ENCODE results near the gene PLAA. TPM values are rescaled to one million over a fixed set of nuclear protein-coding genes. Genes with fewer than 3 reads are reported as not detected.
A peak's percentile ranks its signal among the peaks of the same experiment; 100 is the strongest.

PLAA gene
- total RNA-seq, 1 donor from 2014 or later = 41.3 TPM

DNA sequence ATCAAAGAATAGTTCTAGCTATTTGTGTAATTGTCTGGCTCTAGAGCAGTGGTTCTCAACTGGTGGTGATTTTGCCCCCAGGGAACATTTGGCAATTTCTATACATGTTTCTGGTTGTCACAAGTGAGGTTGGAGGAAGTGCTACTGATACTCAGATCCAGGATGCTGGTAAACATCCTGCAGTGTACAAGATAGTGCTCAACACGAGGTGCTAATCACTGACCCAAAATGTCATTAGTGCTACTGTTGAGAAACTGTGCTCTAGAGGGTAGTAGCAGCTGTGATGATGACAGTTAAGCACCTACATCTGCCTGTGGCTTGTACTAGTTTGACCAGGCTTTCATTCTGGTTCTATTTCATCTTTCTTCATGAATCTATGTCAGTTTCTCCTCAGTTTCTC is 36.3 kb upstream of the PLAA start:
- Mint-ChIP-seq H3K27ac (ENCODE audit: unreplicated experiment) (no peak overlapping the region), H3K27me3 (ENCODE audit: low read depth, unreplicated experiment) (no peaks in the 10 kb centered on the region), H3K4me1 (ENCODE audit: low read depth, unreplicated experiment) (no peaks in the 10 kb centered on the region), H3K9me3 (ENCODE audit: unreplicated experiment) (no peaks in the 10 kb centered on the region), H3K36me3 (ENCODE audit: low read depth, unreplicated experiment) (peaks cover 6% of the 10 kb centered on the region), H3K4me3 (ENCODE audit: unreplicated experiment) (no peak overlapping the region)
- no peaks in the 10 kb centered on the region for H4K20me1 ChIP-seq (ENCODE audit: insufficient read depth, low read length)
- peaks cover 4% of the 10 kb centered on the region for H3K36me3 ChIP-seq (ENCODE audit: insufficient read depth, low read length)
- no peak overlapping the region for H3K9ac ChIP-seq (ENCODE audit: low read length)
- DNase-seq (ENCODE audit: low read depth) (no peak), FAIRE-seq (no peak)
- H3K27ac ChIP-seq (ENCODE audit: low read depth, low read length) = no peak overlapping the region
- no peak overlapping the region for H2AFZ ChIP-seq (ENCODE audit: low read depth, low read length)
- no peak overlapping the region for H3K4me3 ChIP-seq (ENCODE audit: insufficient read depth, low read depth, low read length)
- no peaks in the 10 kb centered on the region for H3K9me3 ChIP-seq (ENCODE audit: insufficient read depth, low read depth, low read length)
- H3K79me2 ChIP-seq (ENCODE audit: insufficient read depth, low read length) = no peaks in the 10 kb centered on the region
- TF ChIP-seq CTCF (IDR thresholded peaks at IDR 0.05; ENCODE audit: insufficient read depth, low read depth, low read length) = no peak
- TF ChIP-seq EZH2 (IDR thresholded peaks at IDR 0.05; ENCODE audit: insufficient read depth, low read length) = no peak
- no peak overlapping the region for H3K4me2 ChIP-seq (ENCODE audit: low read length)
- H3K4me1 ChIP-seq (ENCODE audit: insufficient read depth, low read length) = no peaks in the 10 kb centered on the region
- no peaks in the 10 kb centered on the region for H3K27me3 ChIP-seq (ENCODE audit: insufficient read depth, low read length)

DNA sequence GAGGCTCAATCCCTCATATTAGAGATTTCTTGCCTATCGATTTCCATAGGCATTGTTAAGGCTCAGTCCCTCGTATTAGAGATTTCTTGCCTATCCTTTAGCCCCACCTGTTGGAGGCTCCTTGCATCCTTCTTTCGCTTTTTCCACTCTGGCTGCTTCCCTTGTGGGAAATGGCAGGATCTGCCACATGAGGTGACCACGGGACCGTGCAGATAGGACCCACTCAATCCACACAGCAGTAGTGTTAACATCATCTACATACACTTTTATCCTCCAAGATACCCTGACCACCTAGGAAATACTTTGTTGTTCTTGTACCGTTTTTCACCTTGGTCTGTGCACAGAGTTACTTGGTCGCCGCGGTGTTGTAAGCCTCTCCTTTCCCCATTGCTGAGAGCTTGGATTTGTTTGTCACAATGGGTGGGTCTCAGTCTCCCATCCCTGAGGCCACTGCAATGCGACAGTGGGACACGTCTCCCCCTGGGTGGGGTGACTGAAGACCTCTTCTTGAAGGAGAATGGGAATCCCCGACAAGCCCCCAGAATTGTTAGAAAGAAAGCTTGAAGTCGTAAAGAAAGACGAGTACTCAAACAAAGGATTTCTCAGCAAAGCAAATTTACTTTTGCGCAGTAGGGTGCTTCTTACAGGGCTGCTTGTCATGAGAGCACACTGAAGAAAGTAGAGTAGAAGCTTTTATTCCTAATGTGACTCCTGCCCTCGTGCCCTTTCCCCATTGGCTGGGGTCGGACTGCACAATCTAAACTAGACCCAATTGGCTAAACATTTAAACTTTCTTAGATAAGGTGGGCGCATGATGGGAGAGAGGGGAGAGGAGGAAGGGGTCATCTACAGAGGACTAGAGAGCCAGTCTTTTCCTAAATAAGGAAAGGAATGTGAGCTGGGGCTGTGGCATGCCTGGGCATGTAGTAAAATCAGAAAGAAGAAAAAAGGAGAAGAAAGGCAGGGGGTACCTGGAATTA is 29.0 kb upstream of the PLAA start:
- H3K9me3 ChIP-seq (ENCODE audit: insufficient read depth, low read depth, low read length) = no peaks in the 10 kb centered on the region
- H3K27ac Mint-ChIP-seq (ENCODE audit: unreplicated experiment) = peak overlapping the region; percentile 99
- no peak overlapping the region for H3K4me2 ChIP-seq (ENCODE audit: low read length)
- H3K4me3 ChIP-seq (ENCODE audit: insufficient read depth, low read depth, low read length) = no peak overlapping the region
- H4K20me1 ChIP-seq (ENCODE audit: insufficient read depth, low read length) = no peaks in the 10 kb centered on the region
- peaks cover 13% of the 10 kb centered on the region for H3K36me3 Mint-ChIP-seq (ENCODE audit: low read depth, unreplicated experiment)
- no peaks in the 10 kb centered on the region for H3K79me2 ChIP-seq (ENCODE audit: insufficient read depth, low read length)
- DNase-seq (ENCODE audit: low read depth) (peak; percentile 14), FAIRE-seq (no peak)
- peaks cover 2% of the 10 kb centered on the region for H3K9me3 Mint-ChIP-seq (ENCODE audit: unreplicated experiment)
- H3K9ac ChIP-seq (ENCODE audit: low read length) = no peak overlapping the region
- peaks cover 14% of the 10 kb centered on the region for H3K4me1 Mint-ChIP-seq (ENCODE audit: low read depth, unreplicated experiment)
- H3K27me3 Mint-ChIP-seq (ENCODE audit: low read depth, unreplicated experiment) = no peaks in the 10 kb centered on the region
- TF ChIP-seq CTCF (IDR thresholded peaks at IDR 0.05; ENCODE audit: insufficient read depth, low read depth, low read length) (peak; percentile 47), EZH2 (IDR thresholded peaks at IDR 0.05; ENCODE audit: insufficient read depth, low read length) (no peak)
- no peaks in the 10 kb centered on the region for H3K4me1 ChIP-seq (ENCODE audit: insufficient read depth, low read length)
- no peaks in the 10 kb centered on the region for H3K36me3 ChIP-seq (ENCODE audit: insufficient read depth, low read length)
- H3K4me3 Mint-ChIP-seq (ENCODE audit: unreplicated experiment) = no peak overlapping the region
- no peak overlapping the region for H3K27ac ChIP-seq (ENCODE audit: low read depth, low read length)
- H3K27me3 ChIP-seq (ENCODE audit: insufficient read depth, low read length) = no peaks in the 10 kb centered on the region
- no peak overlapping the region for H2AFZ ChIP-seq (ENCODE audit: low read depth, low read length)

GRCh38 chr9:26974927-26975326 is 27.9 kb upstream of the PLAA start:
- no peak overlapping the region for H3K27ac ChIP-seq (ENCODE audit: low read depth, low read length)
- peaks cover 14% of the 10 kb centered on the region for H3K4me1 Mint-ChIP-seq (ENCODE audit: low read depth, unreplicated experiment)
- no peaks in the 10 kb centered on the region for H3K9me3 ChIP-seq (ENCODE audit: insufficient read depth, low read depth, low read length)
- H3K36me3 Mint-ChIP-seq (ENCODE audit: low read depth, unreplicated experiment) = peaks cover 13% of the 10 kb centered on the region
- FAIRE-seq = no peak
- H2AFZ ChIP-seq (ENCODE audit: low read depth, low read length) = no peak overlapping the region
- H3K27me3 ChIP-seq (ENCODE audit: insufficient read depth, low read length) = no peaks in the 10 kb centered on the region
- DNase-seq (ENCODE audit: low read depth) = no peak
- TF ChIP-seq CTCF (IDR thresholded peaks at IDR 0.05; ENCODE audit: insufficient read depth, low read depth, low read length) (no peak), EZH2 (IDR thresholded peaks at IDR 0.05; ENCODE audit: insufficient read depth, low read length) (no peak)
- H3K79me2 ChIP-seq (ENCODE audit: insufficient read depth, low read length) = no peaks in the 10 kb centered on the region
- no peaks in the 10 kb centered on the region for H4K20me1 ChIP-seq (ENCODE audit: insufficient read depth, low read length)
- H3K4me3 Mint-ChIP-seq (ENCODE audit: unreplicated experiment) = no peak overlapping the region
- no peak overlapping the region for H3K4me3 ChIP-seq (ENCODE audit: insufficient read depth, low read depth, low read length)
- peak overlapping the region; percentile 12 for H3K27ac Mint-ChIP-seq (ENCODE audit: unreplicated experiment)
- peaks cover 2% of the 10 kb centered on the region for H3K9me3 Mint-ChIP-seq (ENCODE audit: unreplicated experiment)
- H3K9ac ChIP-seq (ENCODE audit: low read length) = no peak overlapping the region
- no peaks in the 10 kb centered on the region for H3K4me1 ChIP-seq (ENCODE audit: insufficient read depth, low read length)
- H3K4me2 ChIP-seq (ENCODE audit: low read length) = no peak overlapping the region
- H3K27me3 Mint-ChIP-seq (ENCODE audit: low read depth, unreplicated experiment) = no peaks in the 10 kb centered on the region
- no peaks in the 10 kb centered on the region for H3K36me3 ChIP-seq (ENCODE audit: insufficient read depth, low read length)
